ENCODE results near the gene SENP3. TPM values are rescaled to one million over a fixed set of nuclear protein-coding genes. Genes with fewer than 3 reads are reported as not detected.

The SENP3 gene
- polyA plus RNA-seq, 1 donor (not counting 4 experiments of a cell fraction or from before 2014, with no cell fraction given) = 99.1 TPM

DNA sequence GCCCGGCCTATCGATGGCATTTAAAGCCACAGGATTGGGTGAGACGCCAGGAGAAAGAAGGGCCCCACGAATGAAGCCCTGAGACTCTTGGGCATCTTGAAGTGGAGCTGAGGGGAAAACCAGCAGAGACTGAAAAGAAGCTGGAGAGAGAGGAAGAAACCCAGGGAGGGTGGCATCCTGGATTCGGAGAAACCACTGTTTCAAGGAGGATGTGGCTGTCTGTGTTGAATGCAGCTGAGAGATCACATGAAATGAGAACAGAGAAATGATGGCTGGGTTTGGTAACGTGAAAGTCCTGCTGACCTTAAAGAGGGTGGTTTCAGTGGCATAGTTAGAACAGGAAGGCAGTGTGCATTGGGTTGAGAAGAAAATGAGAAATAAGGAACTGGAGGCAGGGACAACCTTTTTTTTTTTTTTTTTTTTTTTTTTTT, 9.1 kb upstream of the SENP3 start:
- H2AFZ ChIP-seq (ENCODE audit: control insufficient read depth, low read length) = no peak overlapping the region

DNA sequence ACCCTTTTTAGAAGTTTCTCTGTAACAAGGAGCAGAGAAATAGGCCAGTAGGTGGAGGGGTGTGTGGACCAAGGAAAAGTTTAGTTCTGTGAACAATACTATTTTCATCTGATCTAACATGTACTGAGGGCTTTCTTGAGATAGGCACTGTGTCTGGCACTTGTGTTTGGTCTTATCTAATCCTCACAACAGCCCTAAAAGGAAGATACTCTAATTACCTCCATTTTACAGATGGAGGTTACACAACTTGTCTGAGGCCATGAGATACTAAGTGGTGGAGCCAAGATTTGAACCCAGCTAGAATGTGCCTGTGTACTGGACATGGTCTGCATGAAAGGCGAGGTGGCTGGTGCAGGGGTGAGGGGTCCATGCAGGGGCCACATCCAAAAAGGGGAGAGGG, 8.4 kb upstream of the SENP3 start:
- DNase-seq (ENCODE audit: low read depth, low spot score) (no peak), FAIRE-seq (peak; percentile 13)
- Histone ChIP-seq H3K36me3 (ENCODE audit: control insufficient read depth in 2 of 2, extremely low read depth in 1 of 2, insufficient read depth in 2 of 2, low read length in 2 of 2) (no peaks in the 10 kb centered on the region), H2AFZ (ENCODE audit: control insufficient read depth, low read length) (no peak overlapping the region), H4K20me1 (ENCODE audit: control insufficient read depth, extremely low read depth, insufficient read depth, low read length) (no peaks in the 10 kb centered on the region), H3K4me3 (ENCODE audit: control insufficient read depth in 2 of 3, extremely low read depth in 1 of 3, insufficient read depth in 2 of 3, low read depth in 1 of 3, low read length in 3 of 3) (no peak overlapping the region), H3K27ac (ENCODE audit: control insufficient read depth, insufficient read depth, low read length) (no peak overlapping the region), H3K9ac (ENCODE audit: control insufficient read depth, extremely low read depth, insufficient read depth, low read length) (no peak overlapping the region), H3K27me3 (ENCODE audit: control insufficient read depth, extremely low read depth, insufficient read depth, low read length) (no peaks in the 10 kb centered on the region), H3K9me3 (ENCODE audit: control insufficient read depth, low read depth, low read length) (no peaks in the 10 kb centered on the region), H3K4me1 (ENCODE audit: control insufficient read depth, extremely low read depth, insufficient read depth, low read length) (peaks cover 14% of the 10 kb centered on the region), H3K4me2 (ENCODE audit: control insufficient read depth, extremely low read depth, insufficient read depth, low read depth, low read length) (no peak overlapping the region), H3K79me2 (ENCODE audit: control insufficient read depth, insufficient read depth, low read length) (no peaks in the 10 kb centered on the region), H3K9me1 (ENCODE audit: control insufficient read depth, extremely low read depth, insufficient read depth, low read length) (no peaks in the 10 kb centered on the region)
- TF ChIP-seq EZH2 (IDR thresholded peaks at IDR 0.05; ENCODE audit: low read length) = no peak
- TF ChIP-seq, protein P1, sequence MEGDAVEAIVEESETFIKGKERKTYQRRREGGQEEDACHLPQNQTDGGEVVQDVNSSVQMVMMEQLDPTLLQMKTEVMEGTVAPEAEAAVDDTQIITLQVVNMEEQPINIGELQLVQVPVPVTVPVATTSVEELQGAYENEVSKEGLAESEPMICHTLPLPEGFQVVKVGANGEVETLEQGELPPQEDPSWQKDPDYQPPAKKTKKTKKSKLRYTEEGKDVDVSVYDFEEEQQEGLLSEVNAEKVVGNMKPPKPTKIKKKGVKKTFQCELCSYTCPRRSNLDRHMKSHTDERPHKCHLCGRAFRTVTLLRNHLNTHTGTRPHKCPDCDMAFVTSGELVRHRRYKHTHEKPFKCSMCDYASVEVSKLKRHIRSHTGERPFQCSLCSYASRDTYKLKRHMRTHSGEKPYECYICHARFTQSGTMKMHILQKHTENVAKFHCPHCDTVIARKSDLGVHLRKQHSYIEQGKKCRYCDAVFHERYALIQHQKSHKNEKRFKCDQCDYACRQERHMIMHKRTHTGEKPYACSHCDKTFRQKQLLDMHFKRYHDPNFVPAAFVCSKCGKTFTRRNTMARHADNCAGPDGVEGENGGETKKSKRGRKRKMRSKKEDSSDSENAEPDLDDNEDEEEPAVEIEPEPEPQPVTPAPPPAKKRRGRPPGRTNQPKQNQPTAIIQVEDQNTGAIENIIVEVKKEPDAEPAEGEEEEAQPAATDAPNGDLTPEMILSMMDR (optimal IDR thresholded peaks at IDR 0.05 in 1 of 3, IDR thresholded peaks at IDR 0.05 in 1 of 3, conservative IDR thresholded peaks at IDR 0.05 in 1 of 3; ENCODE audit: extremely low read depth in 1 of 3, insufficient read depth in 2 of 3, low read length in 3 of 3) = no peak
- dilution Hi-C loops (cut with MboI; ENCODE audit: extremely low pct_ligation_motif_present, low sequenced_read_pairs) = no loop called here

More for the DNA sequence above, 9.1 kb upstream of the SENP3 start:
- no peak for TF ChIP-seq EZH2 (IDR thresholded peaks at IDR 0.05; ENCODE audit: low read length)
- TF ChIP-seq, protein P1 (optimal IDR thresholded peaks at IDR 0.05 in 1 of 3, IDR thresholded peaks at IDR 0.05 in 1 of 3, conservative IDR thresholded peaks at IDR 0.05 in 1 of 3; ENCODE audit: extremely low read depth in 1 of 3, insufficient read depth in 2 of 3, low read length in 3 of 3) = no peak
- H3K36me3 ChIP-seq (ENCODE audit: control insufficient read depth in 2 of 2, extremely low read depth in 1 of 2, insufficient read depth in 2 of 2, low read length in 2 of 2) = no peaks in the 10 kb centered on the region
- no peak overlapping the region for H3K27ac ChIP-seq (ENCODE audit: control insufficient read depth, insufficient read depth, low read length)
- no peaks in the 10 kb centered on the region for H3K9me1 ChIP-seq (ENCODE audit: control insufficient read depth, extremely low read depth, insufficient read depth, low read length)
- H3K4me1 ChIP-seq (ENCODE audit: control insufficient read depth, extremely low read depth, insufficient read depth, low read length) = peaks cover 8% of the 10 kb centered on the region
- H3K4me2 ChIP-seq (ENCODE audit: control insufficient read depth, extremely low read depth, insufficient read depth, low read depth, low read length) = no peak overlapping the region
- no peaks in the 10 kb centered on the region for H4K20me1 ChIP-seq (ENCODE audit: control insufficient read depth, extremely low read depth, insufficient read depth, low read length)
- FAIRE-seq (no peak), DNase-seq (ENCODE audit: low read depth, low spot score) (no peak)
- no peak overlapping the region for H3K4me3 ChIP-seq (ENCODE audit: control insufficient read depth in 2 of 3, extremely low read depth in 1 of 3, insufficient read depth in 2 of 3, low read depth in 1 of 3, low read length in 3 of 3)
- H3K9ac ChIP-seq (ENCODE audit: control insufficient read depth, extremely low read depth, insufficient read depth, low read length) = no peak overlapping the region
- no peaks in the 10 kb centered on the region for H3K79me2 ChIP-seq (ENCODE audit: control insufficient read depth, insufficient read depth, low read length)
- dilution Hi-C loops (cut with MboI; ENCODE audit: extremely low pct_ligation_motif_present, low sequenced_read_pairs) = no loop called here
- H3K9me3 ChIP-seq (ENCODE audit: control insufficient read depth, low read depth, low read length) = no peaks in the 10 kb centered on the region
- H3K27me3 ChIP-seq (ENCODE audit: control insufficient read depth, extremely low read depth, insufficient read depth, low read length) = no peaks in the 10 kb centered on the region
